Ascending aorta (tissue), 2 donors: ENCODE measurements around the gene RPP25. TPM values are rescaled to one million over a fixed set of nuclear protein-coding genes. Genes with fewer than 3 reads are reported as not detected.
A peak's percentile ranks its signal among the peaks of the same experiment; 100 is the strongest.

ENCODE experiments used
- DNase-seq, 2 donors: peaks; one replicate each; pipeline ENCODE4 v3.0.0-alpha.2; 2019; ENCODE audit warnings: low spot score in 2 of 2
- H3K27ac ChIP-seq, 2 donors: fragments of 200-600 bp; sonication (generic); one replicate each; pipeline ENCODE4 v1.5.1; 2016 to 2017; ENCODE audit warnings: mild to moderate bottlenecking in 1 of 2
- H3K27me3 ChIP-seq: fragments of 200-600 bp; sonication (generic); one replicate; pipeline ENCODE4 v1.5.1; 2017
- H3K36me3 ChIP-seq, 2 donors: fragments of 200-600 bp; sonication (generic); one replicate each; pipeline ENCODE4 v1.5.1; 2016
- H3K4me1 ChIP-seq, 2 donors: fragments of 200-600 bp; sonication (generic); one replicate each; pipeline ENCODE4 v1.5.1; 2016 to 2017; ENCODE audit warnings: mild to moderate bottlenecking in 1 of 2
- H3K4me3 ChIP-seq, 2 donors: fragments of 200-600 bp; sonication (generic); one replicate each; pipeline ENCODE4 v1.5.1; 2016 to 2017; ENCODE audit warnings: mild to moderate bottlenecking in 1 of 2
- H3K9me3 ChIP-seq, 2 donors: fragments of 200-600 bp; sonication (generic); one replicate each; pipeline ENCODE4 v1.5.1; 2016
- intact Hi-C: fragments of 100-400 bp; cut with DNase I; formaldehyde crosslinking; loops from one replicate; pipeline ENCODE4 v1.15.1; 2023
- total RNA-seq: library from RNA; depleted of rRNA; stranded (reverse); fragments of >200 nt; gene quantifications from one replicate; pipeline ENCODE4 v1.1.0, GENCODE V29; 2016
- TF ChIP-seq, protein P1 (sequence below), 3 experiments: fragments of 200-600 bp in 2 of 3; fragments of 450-650 bp in 1 of 3; sonication (generic) in 2 of 3; IDR thresholded peaks; one replicate each; pipeline ENCODE4 v1.5.1; 2016 to 2019; ENCODE audit warnings: antibody characterized with exemption in 3 of 3, mild to moderate bottlenecking in 1 of 3, moderate library complexity in 1 of 3

RPP25 gene
- total RNA-seq, 1 donor from 2014 or later, result 28.4 TPM

DNA sequence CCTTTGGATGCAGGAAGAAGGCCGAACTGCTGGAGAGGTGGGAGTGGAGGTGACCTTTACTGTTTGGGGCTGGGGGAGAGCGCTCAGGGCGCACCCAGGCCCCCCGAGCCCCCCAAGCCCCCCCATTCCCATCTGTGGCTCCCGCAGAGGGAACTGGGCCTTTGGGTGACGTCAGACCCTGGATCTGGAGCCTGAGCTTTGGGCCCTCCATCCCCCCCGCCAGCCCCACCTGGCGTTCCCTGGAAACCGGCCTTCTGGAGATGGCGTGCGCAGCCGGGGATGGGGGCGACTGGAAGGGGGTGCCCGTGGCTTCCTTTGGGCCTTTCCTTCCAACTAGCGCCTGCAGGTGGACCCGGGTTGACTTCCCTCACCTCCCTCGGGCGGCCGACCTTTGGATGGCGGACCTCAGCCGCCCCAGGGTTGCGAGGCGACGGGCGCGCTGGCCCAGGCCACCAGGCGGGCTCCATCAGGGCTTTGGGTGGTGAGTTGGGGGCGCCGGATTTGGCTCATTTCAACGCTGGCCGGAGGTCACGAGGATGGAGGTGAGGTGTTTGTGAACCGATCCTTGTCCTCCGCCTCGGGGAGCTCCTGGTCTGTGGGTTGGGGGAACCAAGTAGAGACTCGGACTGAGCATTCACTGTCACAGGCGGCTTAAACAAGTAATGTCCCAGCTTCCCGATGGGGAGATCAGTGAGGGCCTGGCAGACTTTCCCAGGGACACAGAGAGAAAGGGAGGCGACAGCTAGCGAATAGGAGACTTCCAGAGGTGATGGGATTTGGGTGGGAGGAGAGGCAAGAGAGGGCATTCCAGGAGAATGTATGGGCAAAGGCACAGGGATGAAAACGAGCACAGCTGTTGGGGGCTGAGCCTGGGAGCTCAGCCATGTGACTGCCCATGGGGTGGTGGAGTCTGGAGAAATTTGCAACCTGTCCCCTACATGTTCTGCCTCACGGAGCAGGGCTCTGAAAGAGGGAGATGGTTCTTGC, 39.5 kb upstream of the RPP25 start:
- TF ChIP-seq, protein P1, sequence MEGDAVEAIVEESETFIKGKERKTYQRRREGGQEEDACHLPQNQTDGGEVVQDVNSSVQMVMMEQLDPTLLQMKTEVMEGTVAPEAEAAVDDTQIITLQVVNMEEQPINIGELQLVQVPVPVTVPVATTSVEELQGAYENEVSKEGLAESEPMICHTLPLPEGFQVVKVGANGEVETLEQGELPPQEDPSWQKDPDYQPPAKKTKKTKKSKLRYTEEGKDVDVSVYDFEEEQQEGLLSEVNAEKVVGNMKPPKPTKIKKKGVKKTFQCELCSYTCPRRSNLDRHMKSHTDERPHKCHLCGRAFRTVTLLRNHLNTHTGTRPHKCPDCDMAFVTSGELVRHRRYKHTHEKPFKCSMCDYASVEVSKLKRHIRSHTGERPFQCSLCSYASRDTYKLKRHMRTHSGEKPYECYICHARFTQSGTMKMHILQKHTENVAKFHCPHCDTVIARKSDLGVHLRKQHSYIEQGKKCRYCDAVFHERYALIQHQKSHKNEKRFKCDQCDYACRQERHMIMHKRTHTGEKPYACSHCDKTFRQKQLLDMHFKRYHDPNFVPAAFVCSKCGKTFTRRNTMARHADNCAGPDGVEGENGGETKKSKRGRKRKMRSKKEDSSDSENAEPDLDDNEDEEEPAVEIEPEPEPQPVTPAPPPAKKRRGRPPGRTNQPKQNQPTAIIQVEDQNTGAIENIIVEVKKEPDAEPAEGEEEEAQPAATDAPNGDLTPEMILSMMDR (IDR thresholded peaks at IDR 0.05), result no peak
- intact Hi-C loops, result loop anchor here (2.0 kb wide), 1 partner anchor 27 kb away; the partner anchor contains the start of gene PPCDC
- no peak overlapping the region for H3K27ac ChIP-seq
- no peaks in the 10 kb centered on the region for H3K36me3 ChIP-seq
- H3K27me3 ChIP-seq, result no peaks in the 10 kb centered on the region
- DNase-seq, result no peak
- no peaks in the 10 kb centered on the region for H3K9me3 ChIP-seq
- H3K4me3 ChIP-seq, result peak overlapping the region; percentile 73 to 79
- peaks cover 5 to 8% of the 10 kb centered on the region in 2 donors for H3K4me1 ChIP-seq

DNA sequence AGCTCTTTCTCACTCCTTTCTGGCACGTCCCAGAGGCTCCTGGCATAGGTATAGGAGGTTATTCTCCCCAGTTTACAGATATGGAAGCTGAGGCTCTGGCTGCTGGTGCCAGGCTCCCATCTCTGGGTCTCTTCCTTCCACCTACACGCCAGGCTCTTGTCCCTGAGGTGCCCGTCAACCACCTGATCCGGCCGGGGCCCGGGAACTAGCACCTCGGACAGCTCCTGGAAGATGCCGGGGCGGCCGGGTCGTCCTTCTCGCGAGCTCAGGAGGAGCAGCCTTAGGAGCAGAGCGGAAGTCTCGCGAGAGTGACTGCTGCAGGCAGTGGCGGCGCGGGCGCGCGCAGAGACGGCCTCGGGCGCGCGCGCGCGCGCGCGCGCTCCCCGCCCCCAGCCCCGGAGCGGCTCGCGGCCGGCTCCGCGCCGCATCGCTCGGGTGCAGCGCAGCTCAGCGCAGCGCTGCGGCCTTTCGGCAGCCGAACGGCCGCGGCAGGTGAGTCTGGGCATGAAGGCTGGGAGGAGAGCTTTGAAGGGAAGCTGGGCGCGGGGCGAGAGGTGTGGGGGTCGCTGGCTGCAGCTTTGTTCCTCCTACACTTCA, 38.7 kb upstream of the RPP25 start, which contains the start of gene SCAMP5:
SCAMP5 (plus strand) TSS at position 382 of the 597 bp plus-strand sequence. CDS start 16,277 bp downstream, outside the sequence.
- no peak within 1 kb of the TSS for H3K27ac ChIP-seq
- peaks cover 5 to 8% of the 10 kb centered on the region in 2 donors for H3K4me1 ChIP-seq
- H3K36me3 ChIP-seq, result no peaks in the 10 kb centered on the region
- DNase-seq, result peak; percentile 68 to 94
- H3K9me3 ChIP-seq, result no peaks in the 10 kb centered on the region
- peak within 1 kb of the TSS; percentile 73 to 79 for H3K4me3 ChIP-seq
- H3K27me3 ChIP-seq, result no peaks in the 10 kb centered on the region
- TF ChIP-seq, protein P1 (IDR thresholded peaks at IDR 0.05), result no peak
- intact Hi-C loops, result loop anchor here (2.0 kb wide), 1 partner anchor 28 kb away; the partner anchor contains the start of gene PPCDC

- Histone ChIP-seq H3K4me3 (peak overlapping the region; percentile 73 to 79), H3K27ac (no peak overlapping the region), H3K9me3 (no peaks in the 10 kb centered on the region), H3K4me1 (peaks cover 5 to 8% of the 10 kb centered on the region in 2 donors), H3K27me3 (no peaks in the 10 kb centered on the region), H3K36me3 (no peaks in the 10 kb centered on the region)
- no peak for DNase-seq
- TF ChIP-seq, protein P1 (IDR thresholded peaks at IDR 0.05), result no peak
- intact Hi-C loops, result loop anchor here (2.0 kb wide), 1 partner anchor 28 kb away; the partner anchor contains the start of gene PPCDC
Observed at GRCh38 chr15:74994685-74995084, 38.1 kb upstream of the RPP25 start.

DNA sequence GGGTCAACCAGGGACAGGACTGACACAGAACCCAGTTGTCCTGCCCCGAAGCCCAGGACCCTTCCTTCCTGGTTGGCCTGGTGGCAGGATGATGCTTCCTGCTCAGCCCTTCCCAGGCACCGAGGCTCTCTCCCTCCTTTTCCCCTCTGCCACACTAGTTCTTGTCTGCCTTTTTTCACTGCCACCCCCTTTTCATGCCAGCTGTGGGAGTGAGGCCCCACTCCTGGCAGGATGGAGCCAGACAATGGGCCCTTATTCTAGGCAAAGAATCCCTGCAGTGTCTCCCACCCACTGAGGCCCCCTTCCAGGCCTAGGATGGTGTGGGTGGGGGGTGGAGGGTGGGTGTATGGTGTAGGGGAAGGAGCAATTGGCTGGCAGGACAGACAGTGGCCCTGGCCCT, 37.7 kb upstream of the RPP25 start:
- intact Hi-C loops, result loop anchor here (2.0 kb wide), 1 partner anchor 29 kb away; the partner anchor contains the start of gene PPCDC
- no peak overlapping the region for H3K27ac ChIP-seq
- peaks cover 5 to 8% of the 10 kb centered on the region in 2 donors for H3K4me1 ChIP-seq
- H3K36me3 ChIP-seq, result no peaks in the 10 kb centered on the region
- H3K27me3 ChIP-seq, result no peaks in the 10 kb centered on the region
- no peak overlapping the region for H3K4me3 ChIP-seq
- no peaks in the 10 kb centered on the region for H3K9me3 ChIP-seq
- no peak for DNase-seq
- TF ChIP-seq, protein P1 (IDR thresholded peaks at IDR 0.05), result no peak

DNA sequence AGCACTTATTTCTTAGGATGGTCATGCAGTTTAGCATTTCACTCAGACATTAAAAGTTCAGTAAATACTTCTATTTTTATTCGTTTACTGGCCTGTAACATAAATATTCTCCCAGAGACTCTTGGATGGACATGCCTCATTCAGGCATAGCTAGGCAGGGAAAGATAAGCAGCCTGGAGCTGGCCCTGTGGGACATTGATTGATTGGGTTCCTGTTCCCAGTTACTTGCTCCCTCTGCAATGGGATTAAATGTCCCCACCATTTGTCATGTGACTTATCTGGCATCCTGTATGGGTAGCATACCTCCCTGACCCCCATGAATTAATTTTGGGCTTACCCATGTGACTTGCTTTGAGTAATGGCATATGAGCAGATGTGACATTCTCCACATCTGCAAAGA, 36.0 kb upstream of the RPP25 start:
- DNase-seq, result no peak
- intact Hi-C loops, result no loop called here
- Histone ChIP-seq H3K27me3 (no peaks in the 10 kb centered on the region), H3K9me3 (no peaks in the 10 kb centered on the region), H3K4me1 (peaks cover 5 to 8% of the 10 kb centered on the region in 2 donors), H3K4me3 (no peak overlapping the region), H3K27ac (no peak overlapping the region), H3K36me3 (no peaks in the 10 kb centered on the region)
- TF ChIP-seq, protein P1 (IDR thresholded peaks at IDR 0.05), result no peak
